Measurements from ENCODE around the gene MYO16. TPM values are rescaled to one million over a fixed set of nuclear protein-coding genes. Genes with fewer than 3 reads are reported as not detected.

The MYO16 gene
- total RNA-seq, 1 experiment from 2014 or later: 0.05 TPM

DNA sequence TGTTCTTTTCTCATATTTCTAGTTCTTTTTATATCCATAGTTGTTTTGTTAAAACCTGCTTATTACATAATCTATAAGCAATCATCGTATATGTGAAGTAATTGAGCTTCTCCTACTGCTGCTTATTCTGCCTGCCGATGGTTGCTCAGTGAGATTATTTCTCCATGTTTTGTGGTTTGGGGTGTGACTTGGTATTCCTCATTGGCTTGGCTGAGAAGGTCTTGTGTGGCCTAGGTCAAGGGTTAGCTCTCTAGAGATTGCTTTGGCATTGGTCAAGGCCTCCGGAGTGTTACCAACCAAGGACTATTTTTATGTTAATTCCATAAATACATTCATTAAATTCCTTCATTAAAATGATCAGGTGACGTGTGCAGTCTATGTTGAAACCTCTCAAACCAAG is 302.8 kb downstream of the MYO16 start:
- Histone ChIP-seq H3K27me3 (replicated peaks) (peaks cover 15% of the 10 kb centered on the region), H3K4me3 (no peak overlapping the region), H3K27ac (no peak overlapping the region), H3K4me1 (replicated peaks) (no peaks in the 10 kb centered on the region), H3K9me3 (replicated peaks) (no peaks in the 10 kb centered on the region), H3K36me3 (no peaks in the 10 kb centered on the region)
- no peak for DNase-seq (ENCODE audit: low read depth in 1 of 2, low spot score in 2 of 2)

DNA sequence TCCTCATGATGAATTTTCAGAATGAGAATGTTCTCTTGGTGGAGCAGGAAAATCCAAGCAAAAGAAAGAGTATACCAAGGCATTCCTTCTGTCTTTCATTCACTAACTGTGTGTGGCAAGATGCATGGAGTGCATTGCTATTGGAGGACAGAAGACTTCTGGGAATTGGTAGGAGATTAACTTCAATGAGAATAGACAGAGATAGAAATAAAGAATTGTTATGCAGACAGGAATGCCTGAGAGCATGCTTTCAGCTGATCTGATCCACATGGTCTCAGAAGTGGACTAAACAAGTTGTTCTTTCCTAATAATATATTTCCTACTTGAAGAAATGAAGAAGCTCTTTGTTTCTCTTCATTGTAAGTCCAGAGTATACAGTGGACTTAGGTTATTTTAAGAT is 303.6 kb downstream of the MYO16 start:
- no peak overlapping the region for H3K27ac ChIP-seq
- no peaks in the 10 kb centered on the region for H3K36me3 ChIP-seq
- H3K9me3 ChIP-seq (replicated peaks): no peaks in the 10 kb centered on the region
- H3K4me3 ChIP-seq: no peak overlapping the region
- no peak for DNase-seq (ENCODE audit: low read depth in 1 of 2, low spot score in 2 of 2)
- H3K4me1 ChIP-seq (replicated peaks): no peaks in the 10 kb centered on the region
- H3K27me3 ChIP-seq (replicated peaks): peaks cover 15% of the 10 kb centered on the region

DNA sequence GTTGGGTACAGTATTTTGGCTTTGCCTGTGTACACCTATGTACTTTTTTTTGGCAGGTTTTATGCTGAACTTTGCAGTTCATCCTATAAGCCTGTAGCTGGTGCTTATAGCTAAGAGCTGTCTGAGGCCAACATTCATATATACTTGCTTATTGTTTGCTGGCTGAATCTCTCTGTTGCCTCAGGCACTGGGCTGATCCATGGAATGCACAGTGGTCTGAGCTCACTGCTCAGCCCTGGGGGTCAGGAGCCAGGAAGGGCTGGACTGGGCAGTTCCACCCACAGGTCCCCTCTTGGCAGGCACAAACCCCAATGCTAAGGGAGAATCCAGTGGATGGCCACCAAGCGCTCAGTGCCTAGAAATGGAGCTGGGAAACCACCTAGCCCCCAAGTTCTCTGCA is 308.7 kb downstream of the MYO16 start:
- Histone ChIP-seq H3K9me3 (replicated peaks) (no peaks in the 10 kb centered on the region), H3K36me3 (no peaks in the 10 kb centered on the region), H3K27ac (no peak overlapping the region), H3K4me1 (replicated peaks) (no peaks in the 10 kb centered on the region), H3K27me3 (replicated peaks) (peaks cover 6% of the 10 kb centered on the region), H3K4me3 (no peak overlapping the region)
- no peak for DNase-seq (ENCODE audit: low read depth in 1 of 2, low spot score in 2 of 2)

DNA sequence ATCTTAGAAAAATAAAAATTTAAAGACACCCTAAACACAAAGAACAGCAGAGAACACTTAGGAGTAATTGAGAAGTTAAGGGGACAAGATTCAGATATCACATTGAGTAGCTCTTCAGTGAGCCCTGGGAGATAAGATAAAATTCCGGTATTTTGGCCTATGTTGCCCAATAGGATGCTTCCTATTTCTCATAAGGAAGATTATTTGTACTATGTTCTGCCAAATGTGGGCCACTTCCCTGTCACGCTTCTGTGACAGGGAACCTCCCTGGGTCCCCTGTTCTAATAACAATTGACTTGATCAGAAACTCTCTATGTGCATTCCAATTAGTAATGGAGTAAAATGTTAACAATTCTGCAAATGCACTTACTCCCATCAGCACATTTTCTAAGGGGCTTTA is 310.7 kb downstream of the MYO16 start:
- peaks cover 3% of the 10 kb centered on the region for H3K27me3 ChIP-seq (replicated peaks)
- H3K4me1 ChIP-seq (replicated peaks): no peaks in the 10 kb centered on the region
- H3K9me3 ChIP-seq (replicated peaks): no peaks in the 10 kb centered on the region
- no peak for DNase-seq (ENCODE audit: low read depth in 1 of 2, low spot score in 2 of 2)
- no peak overlapping the region for H3K27ac ChIP-seq
- H3K36me3 ChIP-seq: no peaks in the 10 kb centered on the region
- H3K4me3 ChIP-seq: no peak overlapping the region

DNA sequence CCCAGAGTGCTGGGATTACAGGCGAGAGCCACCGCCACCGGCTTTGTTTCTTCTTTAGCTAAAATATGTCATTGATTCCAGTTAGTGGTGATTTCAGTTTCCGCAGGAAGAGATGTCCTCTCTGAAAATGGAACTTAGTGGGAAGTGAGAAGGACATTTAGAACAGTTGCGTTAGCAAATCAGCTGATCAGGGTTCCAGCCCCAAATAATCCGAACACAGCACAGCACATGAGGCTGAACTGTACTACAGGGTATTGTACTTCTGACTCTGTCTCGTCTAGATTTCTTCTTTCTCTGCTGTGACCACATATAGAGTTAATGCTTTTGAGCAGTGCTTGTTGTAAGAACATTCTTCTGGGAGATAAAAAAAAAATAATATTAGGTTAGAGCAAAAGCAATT is 314.4 kb downstream of the MYO16 start:
- DNase-seq (ENCODE audit: low read depth in 1 of 2, low spot score in 2 of 2): no peak
- H3K27ac ChIP-seq: no peak overlapping the region
- H3K4me1 ChIP-seq (replicated peaks): peaks cover 15% of the 10 kb centered on the region
- no peaks in the 10 kb centered on the region for H3K36me3 ChIP-seq
- no peak overlapping the region for H3K4me3 ChIP-seq
- H3K9me3 ChIP-seq (replicated peaks): no peaks in the 10 kb centered on the region
- no peaks in the 10 kb centered on the region; the same call in 1 of the 2 replicates for H3K27me3 ChIP-seq (replicated peaks)

DNA sequence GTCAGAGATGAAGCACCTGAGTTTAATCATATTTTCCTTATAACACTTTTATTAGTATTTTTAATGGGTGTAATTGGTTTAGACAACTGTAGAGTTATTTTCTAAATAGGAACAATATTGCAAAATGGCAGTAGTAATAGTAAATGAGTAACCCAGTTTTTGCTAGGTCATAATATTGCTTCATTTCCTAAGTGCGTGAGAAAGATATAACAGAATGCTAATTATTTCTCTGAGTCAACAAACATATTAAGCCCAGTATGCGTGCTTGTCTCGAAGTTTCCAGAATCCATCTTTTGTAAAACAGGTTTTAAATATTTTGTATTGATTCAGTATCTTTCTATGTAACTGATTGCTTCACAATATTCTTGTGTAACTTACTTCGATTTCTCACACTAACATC is 315.3 kb downstream of the MYO16 start:
- H3K9me3 ChIP-seq (replicated peaks): no peaks in the 10 kb centered on the region
- no peak for DNase-seq (ENCODE audit: low read depth in 1 of 2, low spot score in 2 of 2)
- H3K4me3 ChIP-seq: no peak overlapping the region
- H3K27ac ChIP-seq: no peak overlapping the region
- no peaks in the 10 kb centered on the region; the same call in 1 of the 2 replicates for H3K27me3 ChIP-seq (replicated peaks)
- H3K36me3 ChIP-seq: no peaks in the 10 kb centered on the region
- H3K4me1 ChIP-seq (replicated peaks): peaks cover 15% of the 10 kb centered on the region

DNA sequence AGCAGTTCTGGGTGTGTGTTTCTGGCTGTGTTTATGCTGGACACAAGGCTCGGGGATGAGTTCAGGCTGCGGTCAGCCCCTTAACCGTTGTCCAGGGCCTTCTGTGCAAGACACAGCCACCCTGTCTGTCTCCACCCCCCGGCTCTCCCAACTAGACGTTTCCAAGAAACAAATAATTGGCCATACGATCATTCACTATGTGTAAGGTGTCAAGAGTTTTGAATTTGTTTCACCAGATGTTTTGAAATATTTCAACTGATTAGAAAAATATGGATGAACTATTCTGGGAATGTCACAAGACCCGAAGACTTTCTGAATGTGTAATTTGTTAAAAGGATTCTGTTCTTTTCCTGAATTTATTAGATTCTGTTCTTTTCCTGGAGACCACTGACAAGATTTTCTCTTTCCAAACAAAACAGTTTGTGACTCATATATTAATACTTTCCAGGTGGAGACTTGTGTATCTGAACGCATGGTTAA is 318.2 kb downstream of the MYO16 start:
- DNase-seq (ENCODE audit: low read depth in 1 of 2, low spot score in 2 of 2): peak in 1 of 2 experiments; percentile 60
- Histone ChIP-seq H3K27me3 (replicated peaks) (no peaks in the 10 kb centered on the region; the same call in 1 of the 2 replicates), H3K4me1 (replicated peaks) (peaks cover 15% of the 10 kb centered on the region), H3K9me3 (replicated peaks) (no peaks in the 10 kb centered on the region), H3K36me3 (no peaks in the 10 kb centered on the region), H3K4me3 (no peak overlapping the region), H3K27ac (no peak overlapping the region)

DNA sequence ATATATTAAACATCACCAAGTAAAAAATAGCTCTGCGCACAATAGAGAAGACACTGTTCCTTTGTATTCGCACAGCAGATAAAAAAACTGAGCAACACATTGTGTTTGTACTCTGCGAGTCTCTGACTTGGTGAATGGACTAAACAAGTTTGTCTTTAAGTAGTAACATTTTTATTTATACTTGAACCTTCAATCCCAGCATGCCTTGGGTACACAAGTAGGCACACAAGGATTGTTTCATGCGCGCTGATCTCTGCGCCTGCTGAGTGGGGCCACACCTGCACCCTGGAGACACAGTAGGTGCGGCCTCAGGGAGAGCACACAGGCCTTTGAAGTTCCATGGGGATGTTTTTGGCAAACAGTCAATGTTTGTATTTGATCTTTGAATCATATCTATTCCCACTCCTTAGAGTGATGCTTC is 318.9 kb downstream of the MYO16 start:
- Histone ChIP-seq H3K27ac (no peak overlapping the region), H3K4me3 (no peak overlapping the region), H3K9me3 (replicated peaks) (no peaks in the 10 kb centered on the region), H3K36me3 (no peaks in the 10 kb centered on the region), H3K4me1 (replicated peaks) (peaks cover 15% of the 10 kb centered on the region), H3K27me3 (replicated peaks) (no peaks in the 10 kb centered on the region; the same call in 1 of the 2 replicates)
- peak in 1 of 2 experiments; percentile 38 for DNase-seq (ENCODE audit: low read depth in 1 of 2, low spot score in 2 of 2)

DNA sequence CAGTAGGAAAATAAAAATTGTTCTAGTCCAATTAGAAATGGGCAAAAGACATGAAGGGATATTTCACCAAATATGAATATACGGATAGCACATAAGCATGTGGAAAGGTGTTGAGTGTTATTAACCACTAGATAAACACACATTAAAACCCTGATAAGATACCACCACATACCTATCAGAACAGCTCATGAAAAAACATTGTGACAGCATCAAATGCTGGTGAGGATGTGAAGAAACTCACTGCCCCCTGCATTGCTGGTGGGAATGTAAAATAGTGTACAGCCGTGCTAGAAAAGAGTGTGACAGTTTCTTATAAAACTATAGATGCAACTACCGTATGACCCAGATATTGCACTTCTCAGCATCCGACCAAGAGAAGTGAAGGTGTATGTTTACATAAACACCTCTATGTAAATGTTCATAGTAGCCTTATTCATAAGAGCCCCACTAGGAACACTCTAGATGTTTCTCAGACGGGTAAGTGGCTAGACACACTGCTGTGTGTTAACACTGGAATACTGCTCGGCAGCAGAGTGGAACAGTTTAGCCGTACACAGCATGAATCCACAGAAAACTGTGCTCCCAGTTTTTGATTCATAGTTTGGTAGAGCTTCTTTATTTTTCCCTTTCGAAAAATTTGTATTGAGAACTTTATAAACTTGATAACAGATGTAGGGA is 321.1 kb downstream of the MYO16 start:
- Histone ChIP-seq H3K4me1 (replicated peaks) (peaks cover 15% of the 10 kb centered on the region), H3K36me3 (no peaks in the 10 kb centered on the region), H3K27me3 (replicated peaks) (no peaks in the 10 kb centered on the region), H3K27ac (no peak overlapping the region), H3K9me3 (replicated peaks) (no peaks in the 10 kb centered on the region), H3K4me3 (no peak overlapping the region)
- no peak for DNase-seq (ENCODE audit: low read depth in 1 of 2, low spot score in 2 of 2)

DNA sequence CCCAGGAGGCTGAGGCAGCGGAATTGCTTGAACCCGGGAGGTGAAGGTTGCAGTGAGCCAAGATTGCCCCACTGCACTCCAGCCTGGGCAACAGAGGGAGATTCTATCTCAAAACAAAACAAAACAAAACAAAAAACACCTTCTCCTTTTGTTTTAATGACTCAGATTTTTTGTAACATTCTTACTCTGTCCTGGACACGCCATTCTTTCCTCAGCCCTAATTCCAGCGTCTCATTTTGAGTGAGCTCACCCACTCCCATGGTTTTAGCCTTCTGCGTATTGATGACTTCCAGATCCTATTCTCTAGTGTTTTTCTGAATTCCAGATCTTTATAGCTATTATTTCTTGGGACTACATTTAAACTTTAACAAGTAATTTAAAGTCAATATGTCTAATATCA is 326.3 kb downstream of the MYO16 start:
- peaks cover 7% of the 10 kb centered on the region for H3K4me1 ChIP-seq (replicated peaks)
- H3K27ac ChIP-seq: no peak overlapping the region

DNA sequence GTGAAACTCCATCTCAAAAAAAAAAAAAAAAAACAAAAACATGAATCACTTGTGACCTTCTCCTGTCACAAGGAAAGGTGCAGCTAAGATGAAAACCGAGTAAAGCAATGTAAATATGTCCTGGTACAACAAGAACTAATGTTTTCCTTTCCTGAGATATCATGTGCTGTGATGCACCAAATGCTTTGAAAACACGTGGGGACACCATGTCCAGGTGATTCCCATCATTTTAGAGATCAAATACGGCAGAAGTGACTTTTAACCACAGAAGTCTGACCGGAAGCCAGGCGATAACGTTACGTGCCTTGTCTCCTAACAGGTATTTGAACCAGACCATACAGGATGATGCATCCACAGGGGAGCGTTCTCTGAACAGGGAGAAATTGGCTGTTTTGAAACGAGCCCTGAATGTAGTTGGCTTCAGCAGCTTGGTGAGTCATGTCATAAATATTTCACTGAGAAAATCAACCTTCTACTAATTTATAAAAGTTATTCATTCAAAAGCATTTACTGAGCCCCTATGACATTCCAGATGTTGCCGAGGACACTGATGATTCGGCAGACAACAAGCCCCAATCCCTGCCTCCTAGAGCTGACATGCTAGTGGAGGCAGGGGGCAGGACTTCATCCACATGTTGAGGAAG is 328.1 kb downstream of the MYO16 start:
- peaks cover 7% of the 10 kb centered on the region for H3K4me1 ChIP-seq (replicated peaks)
- H3K27ac ChIP-seq: peak overlapping the region; percentile 12; the same call in 1 of the 2 replicates
- DNase-seq (ENCODE audit: low read depth in 1 of 2, low spot score in 2 of 2): peak; percentile 91 to 92
- H3K9me3 ChIP-seq (replicated peaks): no peaks in the 10 kb centered on the region
- no peak overlapping the region for H3K4me3 ChIP-seq
- H3K36me3 ChIP-seq: no peaks in the 10 kb centered on the region
- no peaks in the 10 kb centered on the region for H3K27me3 ChIP-seq (replicated peaks)

More for the DNA sequence above, 326.3 kb downstream of the MYO16 start:
- no peak for DNase-seq (ENCODE audit: low read depth in 1 of 2, low spot score in 2 of 2)
- Histone ChIP-seq H3K4me3 (no peak overlapping the region), H3K36me3 (no peaks in the 10 kb centered on the region), H3K9me3 (replicated peaks) (no peaks in the 10 kb centered on the region), H3K27me3 (replicated peaks) (no peaks in the 10 kb centered on the region)

DNA sequence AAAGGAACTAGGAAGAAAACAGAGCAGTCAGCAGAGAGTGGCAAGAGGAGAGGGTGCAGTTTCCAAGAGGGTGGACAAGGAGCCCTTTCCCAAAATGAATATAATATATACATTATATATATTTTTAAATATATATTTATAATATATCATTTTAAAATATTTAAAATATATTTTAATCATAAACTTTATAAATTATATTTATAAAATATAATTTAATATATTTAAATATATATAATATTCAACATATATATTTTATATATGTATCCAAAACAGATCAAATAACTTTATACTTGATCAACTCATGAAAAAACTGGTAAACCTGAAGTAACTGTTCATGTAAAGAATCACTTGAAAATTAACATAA is 328.6 kb downstream of the MYO16 start:
- peaks cover 7% of the 10 kb centered on the region for H3K4me1 ChIP-seq (replicated peaks)
- H3K27me3 ChIP-seq (replicated peaks): no peaks in the 10 kb centered on the region
- H3K36me3 ChIP-seq: no peaks in the 10 kb centered on the region
- no peak overlapping the region for H3K27ac ChIP-seq
- no peak for DNase-seq (ENCODE audit: low read depth in 1 of 2, low spot score in 2 of 2)
- no peaks in the 10 kb centered on the region for H3K9me3 ChIP-seq (replicated peaks)
- H3K4me3 ChIP-seq: no peak overlapping the region

DNA sequence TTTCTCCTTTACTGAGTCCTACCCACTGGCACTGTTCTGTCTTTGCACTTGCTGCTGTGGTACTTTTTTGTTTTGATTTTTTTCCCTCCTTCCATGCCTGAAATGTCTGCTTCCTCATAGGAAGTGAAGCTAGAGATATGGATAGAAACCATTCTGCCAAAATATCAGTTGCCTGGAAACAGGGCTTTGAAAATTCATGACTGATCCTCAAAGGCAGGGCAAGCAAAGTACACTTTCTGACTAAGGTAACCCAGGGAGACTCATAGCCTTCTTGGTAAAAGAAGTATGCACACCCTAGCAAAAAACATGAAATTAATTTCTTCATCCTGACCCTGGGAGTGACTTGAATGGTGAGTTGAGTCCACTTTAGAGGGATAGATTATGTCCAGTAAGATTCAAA is 329.8 kb downstream of the MYO16 start:
- Histone ChIP-seq H3K4me1 (replicated peaks) (peaks cover 7% of the 10 kb centered on the region), H3K9me3 (replicated peaks) (no peaks in the 10 kb centered on the region), H3K36me3 (no peaks in the 10 kb centered on the region), H3K27ac (no peak overlapping the region), H3K27me3 (replicated peaks) (no peaks in the 10 kb centered on the region), H3K4me3 (no peak overlapping the region)
- no peak for DNase-seq (ENCODE audit: low read depth in 1 of 2, low spot score in 2 of 2)

DNA sequence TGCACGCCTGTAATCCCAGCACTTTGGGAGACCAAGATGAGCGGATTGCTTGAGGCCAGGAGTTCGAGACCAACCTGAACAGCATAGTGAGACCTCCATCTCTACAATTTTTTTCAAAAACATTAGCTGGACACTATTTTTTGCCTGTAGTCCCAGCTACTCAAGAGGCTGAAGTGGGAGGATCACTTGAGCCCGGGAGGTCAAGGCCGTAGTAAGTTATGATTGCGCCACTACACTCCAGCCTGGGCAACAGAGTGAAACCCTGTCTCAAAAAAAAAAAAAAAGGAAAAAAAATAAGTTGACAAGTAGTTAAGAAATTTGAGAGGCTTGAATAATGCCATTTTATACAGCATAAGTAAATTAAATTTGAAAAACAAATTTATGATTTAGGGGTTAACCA is 330.6 kb downstream of the MYO16 start:
- H3K4me1 ChIP-seq (replicated peaks): peaks cover 11% of the 10 kb centered on the region
- H3K36me3 ChIP-seq: no peaks in the 10 kb centered on the region
- no peak for DNase-seq (ENCODE audit: low read depth in 1 of 2, low spot score in 2 of 2)
- no peaks in the 10 kb centered on the region for H3K9me3 ChIP-seq (replicated peaks)
- no peak overlapping the region for H3K27ac ChIP-seq
- H3K27me3 ChIP-seq (replicated peaks): no peaks in the 10 kb centered on the region
- H3K4me3 ChIP-seq: no peak overlapping the region

Data from SJSA1 (cell line).